Endothelial cell of umbilical vein (primary cell): ENCODE measurements around the gene GNAL. TPM values are rescaled to one million over a fixed set of nuclear protein-coding genes. Genes with fewer than 3 reads are reported as not detected.

Experiments
- BruUV-seq: library from RNA; stranded (reverse); fragments of 400-500 nt; replicated peaks from 2 replicates; lab custom pipeline; 2021; lab: Mats Ljungman, UMichigan
- CTCF ChIA-PET: fragments of 300-600, 350-600 bp; sonication (Branson Sonifier 250); formaldehyde crosslinking; loops from one replicate; lab custom pipeline; 2021; ENCODE audit warnings: antibody characterized with exemption, inconsistent platforms; lab: Charles Lee
- POLR2A ChIA-PET: fragments of 300-600, 350-600 bp; sonication (Branson Sonifier 250); formaldehyde crosslinking; loops from one replicate; lab custom pipeline; 2021; ENCODE audit warnings: antibody characterized with exemption, inconsistent platforms; lab: Charles Lee
- DNase-seq: peaks from one replicate; pipeline ENCODE4 v3.0.0-alpha.2; 2011; ENCODE audit warnings: low read depth, low spot score
- FAIRE-seq: peaks from 2 replicates; lab custom pipeline; 2011; peaks lifted over from hg19 to GRCh38; lab: Jason Lieb, UNC
- H2AFZ ChIP-seq: 2 replicates; pipeline ENCODE4 v1.6.0; 2012; ENCODE audit warnings: low read depth, low read length, control low read depth, inconsistent platforms
- H3K27ac ChIP-seq: 2 replicates; pipeline ENCODE4 v1.5.1; 2011; ENCODE audit warnings: low read depth, mild to moderate bottlenecking, control low read depth, low read length, moderate library complexity; ENCODE audit not compliant: insufficient read depth
- H3K27me3 ChIP-seq, 2 experiments: 2 replicates each; pipeline versions ENCODE4 v1.6.0 to v1.6.1; 2011; ENCODE audit warnings: low read length in 2 of 2, mixed read lengths in 1 of 2; ENCODE audit not compliant: control insufficient read depth in 2 of 2, insufficient read depth in 2 of 2
- H3K36me3 ChIP-seq, 2 experiments: 2 replicates in 1 of 2; 3 replicates in 1 of 2; pipeline ENCODE4 v1.5.1; 2011; ENCODE audit warnings: low read length in 2 of 2, mild to moderate bottlenecking in 1 of 2, moderate library complexity in 1 of 2; ENCODE audit not compliant: control insufficient read depth in 2 of 2, insufficient read depth in 2 of 2; ENCODE audit errors: extremely low read depth in 1 of 2
- H3K4me1 ChIP-seq: 3 replicates; pipeline ENCODE4 v1.5.1; 2011; ENCODE audit warnings: mild to moderate bottlenecking, low read length; ENCODE audit not compliant: control insufficient read depth, insufficient read depth; ENCODE audit errors: extremely low read depth
- H3K4me2 ChIP-seq: 2 replicates; pipeline ENCODE4 v1.6.1; 2011; ENCODE audit warnings: low read length, control low read depth, mixed read lengths; ENCODE audit not compliant: insufficient read depth
- H3K4me3 ChIP-seq, 3 experiments: fragments of 200-600 bp in 1 of 3; sonication (generic), shearing (Covaris generic) in 1 of 3; replicated peaks in 1 of 3; 2 replicates each; pipeline ENCODE4 v1.5.1; 2011 to 2016; ENCODE audit warnings: control low read depth in 3 of 3, low read length in 3 of 3, mild to moderate bottlenecking in 2 of 3, inconsistent platforms in 1 of 3, low read depth in 1 of 3, moderate library complexity in 1 of 3; ENCODE audit not compliant: insufficient read depth in 1 of 3
- H3K79me2 ChIP-seq: 2 replicates; pipeline ENCODE4 v1.6.0; 2012; ENCODE audit warnings: low read length, inconsistent platforms; ENCODE audit not compliant: control insufficient read depth, insufficient read depth
- H3K9ac ChIP-seq: replicated peaks from 2 replicates; pipeline ENCODE3; 2011; ENCODE audit warnings: low read length, control low read depth; ENCODE audit not compliant: insufficient read depth; ENCODE audit errors: extremely low read depth
- H3K9me1 ChIP-seq: replicated peaks from 3 replicates; pipeline ENCODE4 v1.6.0; 2011; ENCODE audit warnings: mild to moderate bottlenecking, low read length; ENCODE audit not compliant: control insufficient read depth, insufficient read depth; ENCODE audit errors: extremely low read depth
- H3K9me3 ChIP-seq: replicated peaks from 2 replicates; pipeline ENCODE4 v1.5.1; 2012; ENCODE audit warnings: low read length, inconsistent platforms; ENCODE audit not compliant: control insufficient read depth, insufficient read depth
- H4K20me1 ChIP-seq: replicated peaks from 2 replicates; pipeline ENCODE3; 2011; ENCODE audit warnings: mild to moderate bottlenecking, low read length; ENCODE audit not compliant: control insufficient read depth, insufficient read depth; ENCODE audit errors: extremely low read depth
- CTCF ChIP-seq, 2 donors: IDR thresholded peaks; 1 replicate in 1 of 2; 2 replicates in 1 of 2; pipeline ENCODE4 v1.5.1; 2011; ENCODE audit warnings: low read length in 2 of 2, mild to moderate bottlenecking in 2 of 2, moderate library complexity in 2 of 2, control low read depth in 1 of 2, inconsistent platforms in 1 of 2, low read depth in 1 of 2; ENCODE audit not compliant: insufficient read depth in 1 of 2; ENCODE audit errors: extremely low read depth in 1 of 2
- EZH2 ChIP-seq: IDR thresholded peaks from 2 replicates; pipeline ENCODE4 v1.6.1; 2012; ENCODE audit warnings: borderline replicate concordance, low read depth, mild to moderate bottlenecking, moderate library complexity, low read length, inconsistent platforms; ENCODE audit not compliant: severe bottlenecking
- FOS ChIP-seq: IDR thresholded peaks from 2 replicates; pipeline ENCODE4 v1.6.1; 2011; ENCODE audit warnings: mild to moderate bottlenecking, low read length, moderate library complexity, borderline replicate concordance; ENCODE audit not compliant: insufficient read depth
- GATA2 ChIP-seq: IDR thresholded peaks from 2 replicates; pipeline ENCODE4 v1.7.0; 2011; ENCODE audit warnings: low read depth, mild to moderate bottlenecking, moderate library complexity, mixed read lengths, low read length; ENCODE audit not compliant: insufficient read length, insufficient read depth
- JUN ChIP-seq: IDR thresholded peaks from 2 replicates; pipeline ENCODE4 v1.6.1; 2011; ENCODE audit warnings: borderline replicate concordance, low read depth; ENCODE audit not compliant: insufficient read length, insufficient read depth
- MYC ChIP-seq: IDR thresholded peaks from one replicate; pipeline ENCODE4 v1.6.1; 2011; ENCODE audit warnings: mild to moderate bottlenecking, low read depth, low read length
- POLR2A ChIP-seq: IDR thresholded peaks from 2 replicates; pipeline ENCODE4 v1.6.1; 2012; ENCODE audit warnings: low read depth, mild to moderate bottlenecking, control low read depth, low read length
- POLR2AphosphoS5 ChIP-seq: IDR thresholded peaks from 2 replicates; pipeline ENCODE4 v1.6.1; 2012; ENCODE audit warnings: low read depth, mild to moderate bottlenecking, control low read depth, low read length, moderate library complexity; ENCODE audit not compliant: insufficient read depth
- dilution Hi-C: fragments of 300-500 bp; cut with MboI; formaldehyde crosslinking; loops from one replicate; pipeline ENCODE4 v1.15.0; 2019; ENCODE audit warnings: low sequenced_read_pairs; ENCODE audit not compliant: extremely low pct_ligation_motif_present
- intact Hi-C: fragments of 100-400 bp; cut with micrococcal nuclease; formaldehyde crosslinking; loops from one replicate; pipeline ENCODE4 v1.10.0; 2022
- polyA plus RNA-seq, 4 experiments: library from polyadenylated mRNA; depleted of rRNA in 3 of 4; stranded (reverse) in 3 of 4; unstranded in 1 of 4; fragments of >200 nt; gene quantifications; 2 replicates each; pipeline versions ENCODE4 v1.2.1 to v1.2.3, GENCODE V29; 2011 to 2012; ENCODE audit warnings: missing spikeins in 1 of 4
- total RNA-seq: library from RNA; stranded (reverse); gene quantifications from 2 replicates; pipeline ENCODE4 v1.2.3, GENCODE V29; 2021
- TF ChIP-seq, protein P1 (sequence below): IDR thresholded peaks from 2 replicates; pipeline ENCODE4 v1.6.1; 2011; ENCODE audit not compliant: insufficient read depth, insufficient read length

GNAL gene
- total and polyA plus RNA-seq, 2 donors (not counting 3 experiments of a cell fraction or from before 2014, with no cell fraction given), result 0.07 to 0.73 TPM

DNA sequence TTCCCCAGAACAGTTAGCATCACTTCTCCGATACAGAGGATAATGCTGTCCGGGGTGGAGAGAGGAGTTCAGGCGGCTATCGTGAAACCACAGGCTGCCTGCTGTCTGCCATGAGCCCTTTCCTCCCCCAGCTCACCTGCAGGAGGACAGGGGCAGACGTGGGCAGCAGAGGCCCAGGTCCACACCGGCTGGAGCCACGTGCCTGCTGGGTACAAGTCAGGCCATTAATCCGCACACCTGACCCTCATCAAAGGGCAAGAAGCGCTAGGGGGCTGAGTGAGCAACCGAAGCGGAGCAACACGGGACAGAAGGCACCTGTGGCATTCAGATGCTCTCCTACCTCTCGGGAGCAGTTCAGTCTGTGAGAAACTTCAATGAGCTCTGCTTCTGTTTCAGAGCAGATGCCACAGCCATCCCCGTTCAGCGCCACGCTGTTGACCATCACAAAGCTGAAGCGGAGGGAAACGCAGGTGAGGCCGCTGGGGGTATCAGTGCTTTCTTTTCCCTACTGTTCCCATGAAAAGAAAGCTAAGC, 197.6 kb downstream of the GNAL start:
- Histone ChIP-seq H3K27me3 (no peaks in the 10 kb centered on the region), H3K9ac (no peak overlapping the region), H4K20me1 (no peaks in the 10 kb centered on the region), H3K9me1 (no peaks in the 10 kb centered on the region), H3K4me2 (no peak overlapping the region), H3K9me3 (no peaks in the 10 kb centered on the region), H3K4me1 (no peaks in the 10 kb centered on the region), H3K4me3 (no peak overlapping the region), H3K36me3 (no peaks in the 10 kb centered on the region), H2AFZ (no peak overlapping the region), H3K79me2 (no peaks in the 10 kb centered on the region), H3K27ac (no peak overlapping the region)
- FAIRE-seq (no peak), DNase-seq (no peak)
- no TSS peak for BruUV-seq
- ChIA-PET CTCF (interaction anchor here (0.9 kb wide), 1 partner anchor 109 kb away, joined by 4 read pairs; no protein-coding TSS in a partner anchor), POLR2A (no interaction called here)
- dilution Hi-C loops, result no loop called here
- intact Hi-C loops, result no loop called here
- TF ChIP-seq, protein P1, sequence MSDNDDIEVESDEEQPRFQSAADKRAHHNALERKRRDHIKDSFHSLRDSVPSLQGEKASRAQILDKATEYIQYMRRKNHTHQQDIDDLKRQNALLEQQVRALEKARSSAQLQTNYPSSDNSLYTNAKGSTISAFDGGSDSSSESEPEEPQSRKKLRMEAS, result no peak
- TF ChIP-seq MYC (no peak), CTCF (IDR thresholded peaks at IDR 0.05; ENCODE audit: extremely low read depth in 1 of 2, insufficient read depth in 1 of 2, low read depth in 1 of 2, low read length in 2 of 2) (no peak), POLR2A (no peak), FOS (no peak), JUN (no peak), EZH2 (no peak), GATA2 (no peak), POLR2AphosphoS5 (no peak)
